VCaP (cell line): Measurements from ENCODE around the gene SPOCK1.
A peak's percentile ranks its signal among the peaks of the same experiment; 100 is the strongest.

Experiments
- H3K27ac ChIP-seq: fragments of 450-650 bp; 2 replicates; pipeline ENCODE4 v1.5.1; 2017
- TF ChIP-seq, protein P1 (sequence below): fragments of 450-650 bp; conservative IDR thresholded peaks from 2 replicates; pipeline ENCODE4 v1.5.1; 2017; ENCODE audit warnings: mild to moderate bottlenecking, moderate library complexity

SPOCK1 gene

GRCh38 chr5:137316346-137316736 lies 182.8 kb downstream of the SPOCK1 start:
- H3K27ac ChIP-seq: peak overlapping the region; percentile 59; the same call in 1 of the 2 replicates

GRCh38 chr5:137315534-137316345 lies 183.4 kb downstream of the SPOCK1 start:
- TF ChIP-seq, protein P1, sequence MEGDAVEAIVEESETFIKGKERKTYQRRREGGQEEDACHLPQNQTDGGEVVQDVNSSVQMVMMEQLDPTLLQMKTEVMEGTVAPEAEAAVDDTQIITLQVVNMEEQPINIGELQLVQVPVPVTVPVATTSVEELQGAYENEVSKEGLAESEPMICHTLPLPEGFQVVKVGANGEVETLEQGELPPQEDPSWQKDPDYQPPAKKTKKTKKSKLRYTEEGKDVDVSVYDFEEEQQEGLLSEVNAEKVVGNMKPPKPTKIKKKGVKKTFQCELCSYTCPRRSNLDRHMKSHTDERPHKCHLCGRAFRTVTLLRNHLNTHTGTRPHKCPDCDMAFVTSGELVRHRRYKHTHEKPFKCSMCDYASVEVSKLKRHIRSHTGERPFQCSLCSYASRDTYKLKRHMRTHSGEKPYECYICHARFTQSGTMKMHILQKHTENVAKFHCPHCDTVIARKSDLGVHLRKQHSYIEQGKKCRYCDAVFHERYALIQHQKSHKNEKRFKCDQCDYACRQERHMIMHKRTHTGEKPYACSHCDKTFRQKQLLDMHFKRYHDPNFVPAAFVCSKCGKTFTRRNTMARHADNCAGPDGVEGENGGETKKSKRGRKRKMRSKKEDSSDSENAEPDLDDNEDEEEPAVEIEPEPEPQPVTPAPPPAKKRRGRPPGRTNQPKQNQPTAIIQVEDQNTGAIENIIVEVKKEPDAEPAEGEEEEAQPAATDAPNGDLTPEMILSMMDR: no peak
- peak overlapping the region; percentile 59; the same call in 1 of the 2 replicates for H3K27ac ChIP-seq

More at GRCh38 chr5:137316346-137316736, 182.8 kb downstream of the SPOCK1 start:
- TF ChIP-seq, protein P1: no peak

DNA sequence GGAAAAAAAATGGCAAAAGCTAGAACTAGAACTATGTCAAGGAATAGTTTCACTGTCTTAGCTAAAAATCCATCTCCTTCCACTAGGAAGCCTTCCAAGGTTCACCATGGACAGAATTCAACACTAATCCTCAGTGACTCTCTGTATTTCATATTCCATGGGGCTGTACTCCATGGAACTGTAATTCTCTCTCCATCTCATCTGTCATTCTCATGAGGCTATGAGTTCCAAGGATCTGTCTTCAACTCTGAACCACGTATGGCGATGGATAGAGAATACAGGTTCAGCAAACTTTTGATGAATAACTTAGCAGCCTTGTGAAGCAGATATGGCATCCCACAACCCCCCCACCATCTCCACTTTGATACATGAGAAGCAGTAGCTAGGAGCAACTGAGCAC lies 184.0 kb downstream of the SPOCK1 start:
- H3K27ac ChIP-seq: peak overlapping the region; percentile 59; the same call in 1 of the 2 replicates
- TF ChIP-seq, protein P1: no peak

DNA sequence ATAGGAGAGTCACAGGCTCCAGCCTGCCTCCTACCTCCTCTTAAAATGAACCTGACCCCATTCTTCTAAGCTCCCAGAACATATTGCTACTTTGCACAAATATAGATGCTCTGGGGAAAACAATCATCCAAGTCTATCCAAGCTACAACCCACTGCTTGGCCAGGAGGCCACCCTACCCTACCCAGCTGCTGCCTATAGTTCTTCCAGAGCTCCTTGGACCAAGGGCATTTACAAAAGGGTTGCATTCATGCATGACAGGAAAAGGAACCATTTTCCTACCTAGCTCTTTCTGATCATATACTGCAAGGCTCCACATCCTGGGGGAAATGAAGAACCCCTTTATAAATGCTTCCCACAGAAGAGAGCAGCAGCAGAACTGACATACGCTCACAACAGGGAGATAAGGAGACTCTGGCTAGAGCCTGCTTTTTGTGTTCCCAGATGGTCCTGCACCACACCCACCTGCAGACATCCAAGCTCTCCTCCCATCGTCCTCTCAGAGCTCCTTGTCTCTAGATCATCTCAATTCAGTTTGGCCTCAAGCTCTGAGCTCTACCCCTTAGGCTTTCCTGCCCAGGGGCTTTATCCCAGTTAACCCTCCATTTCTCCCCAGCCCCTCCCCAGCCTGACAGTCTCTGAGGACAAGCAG lies 185.5 kb downstream of the SPOCK1 start:
- TF ChIP-seq, protein P1: no peak
- 0 out of 2 replicates have a peak overlapping the region, but pooled peaks have one; percentile 52 for H3K27ac ChIP-seq

GRCh38 chr5:137312011-137312410 lies 187.1 kb downstream of the SPOCK1 start:
- H3K27ac ChIP-seq: peak overlapping the region; percentile 52; the same call in 1 of the 2 replicates
- TF ChIP-seq, protein P1: no peak

DNA sequence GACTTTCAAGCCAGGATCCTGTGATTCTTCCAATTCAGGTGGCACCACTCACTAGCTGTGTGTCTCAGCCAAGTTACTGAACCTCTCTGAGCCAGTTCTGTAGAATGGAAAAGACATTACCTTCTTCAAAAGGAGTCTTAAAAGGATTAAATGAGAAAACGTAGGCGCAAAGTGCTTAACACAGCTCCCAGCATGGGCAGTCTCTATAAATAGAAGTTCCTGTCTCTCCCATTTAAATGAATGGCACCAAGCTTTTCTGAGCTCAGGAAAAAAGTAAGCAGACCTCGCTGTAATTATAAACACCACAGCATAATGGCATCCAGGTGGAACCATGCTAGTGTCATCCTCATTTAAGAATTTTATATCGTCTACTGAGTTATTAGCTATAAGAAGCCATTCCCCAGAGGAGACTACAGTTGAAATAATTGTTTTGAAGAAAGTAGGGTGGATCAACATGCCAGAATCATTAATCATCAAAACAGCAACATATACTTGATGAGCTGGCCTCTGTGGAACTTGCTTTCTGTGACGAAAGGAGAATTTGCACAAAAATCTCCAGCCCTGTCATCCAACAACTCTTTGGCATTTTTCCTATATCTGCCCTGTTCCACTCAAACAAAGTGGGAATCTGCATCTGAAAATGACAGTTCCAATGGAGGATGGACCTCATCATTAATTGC lies 188.9 kb downstream of the SPOCK1 start:
- TF ChIP-seq, protein P1: no peak
- H3K27ac ChIP-seq: peak overlapping the region; percentile 52; the same call in 1 of the 2 replicates

- no peak overlapping the region for H3K27ac ChIP-seq
- TF ChIP-seq, protein P1: no peak
These were observed 189.8 kb downstream of the SPOCK1 start for GRCh38 chr5:137309290-137309689.
